Neuronal stem cell (in vitro differentiated cells): ENCODE results near the gene TMEM165.

ENCODE experiments used
- DNase-seq: peaks from one replicate; pipeline ENCODE4 v3.0.0-alpha.2; 2013; ENCODE audit warnings: low spot score
- H2AFZ ChIP-seq: one replicate; pipeline ENCODE4 v1.6.1; 2013; ENCODE audit warnings: mild to moderate bottlenecking, low read length, inconsistent platforms
- H2AK5ac ChIP-seq: 2 replicates; pipeline ENCODE4 v1.6.1; 2013; ENCODE audit warnings: low read depth, mild to moderate bottlenecking, inconsistent platforms, low read length, moderate library complexity, mixed read lengths
- H2BK120ac ChIP-seq: 2 replicates; pipeline ENCODE4 v1.6.1; 2013; ENCODE audit warnings: low read depth, mild to moderate bottlenecking, inconsistent platforms, low read length, moderate library complexity, mixed read lengths
- H2BK12ac ChIP-seq: one replicate; pipeline ENCODE4 v1.6.1; 2013; ENCODE audit warnings: low read length, inconsistent platforms
- H2BK15ac ChIP-seq: 2 replicates; pipeline ENCODE4 v1.6.1; 2013; ENCODE audit warnings: mild to moderate bottlenecking, low read length, inconsistent platforms, mixed read lengths
- H2BK5ac ChIP-seq: one replicate; pipeline ENCODE4 v1.6.1; 2013; ENCODE audit warnings: inconsistent platforms, mild to moderate bottlenecking, low read length, moderate library complexity
- H3K14ac ChIP-seq: one replicate; pipeline ENCODE4 v1.6.1; 2013; ENCODE audit warnings: low read length, inconsistent platforms
- H3K18ac ChIP-seq: 2 replicates; pipeline ENCODE4 v1.6.1; 2013; ENCODE audit warnings: low read length, inconsistent platforms
- H3K23ac ChIP-seq: 2 replicates; pipeline ENCODE4 v1.6.1; 2013; ENCODE audit warnings: low read depth, mild to moderate bottlenecking, mixed read lengths, low read length, inconsistent platforms; ENCODE audit not compliant: poor library complexity
- H3K27ac ChIP-seq: replicated peaks from 3 replicates; pipeline ENCODE4 v1.5.1; 2013; ENCODE audit warnings: low read length, inconsistent platforms
- H3K27me3 ChIP-seq, 3 experiments: 2 replicates each; pipeline ENCODE4 v1.6.1; 2013; ENCODE audit warnings: low read length in 3 of 3, mild to moderate bottlenecking in 2 of 3, inconsistent platforms in 1 of 3, low read depth in 1 of 3, mixed read lengths in 1 of 3, moderate library complexity in 1 of 3; ENCODE audit not compliant: control insufficient read depth in 3 of 3, insufficient read depth in 3 of 3
- H3K36me3 ChIP-seq, 2 donors: replicated peaks in 1 of 2; 2 replicates each; pipeline ENCODE4 v1.6.1; 2013; ENCODE audit warnings: low read length in 2 of 2; ENCODE audit not compliant: control insufficient read depth in 2 of 2, insufficient read depth in 2 of 2
- H3K4ac ChIP-seq: 2 replicates; pipeline ENCODE4 v1.6.1; 2013; ENCODE audit warnings: inconsistent platforms, mild to moderate bottlenecking, low read length, moderate library complexity
- H3K4me1 ChIP-seq, 2 donors: 1 replicate in 1 of 2; 2 replicates in 1 of 2; pipeline ENCODE4 v1.6.1; 2013; ENCODE audit warnings: low read length in 2 of 2, low read depth in 1 of 2; ENCODE audit not compliant: control insufficient read depth in 2 of 2, insufficient read depth in 1 of 2
- H3K4me2 ChIP-seq: one replicate; pipeline ENCODE4 v1.6.1; 2013; ENCODE audit warnings: mild to moderate bottlenecking, low read length, inconsistent platforms; ENCODE audit not compliant: insufficient read depth, poor library complexity, severe bottlenecking
- H3K4me3 ChIP-seq, 2 donors: 2 replicates each; pipeline ENCODE4 v1.5.1; 2013; ENCODE audit warnings: low read length in 2 of 2, mild to moderate bottlenecking in 2 of 2, inconsistent platforms in 1 of 2, moderate library complexity in 1 of 2
- H3K79me1 ChIP-seq: one replicate; pipeline ENCODE4 v1.6.1; 2013; ENCODE audit warnings: low read depth, mild to moderate bottlenecking, inconsistent platforms, low read length, moderate library complexity
- H3K9ac ChIP-seq: one replicate; pipeline ENCODE4 v1.6.1; 2013; ENCODE audit warnings: mild to moderate bottlenecking, low read depth, low read length, inconsistent platforms; ENCODE audit not compliant: poor library complexity
- H3K9me3 ChIP-seq, 2 donors: replicated peaks in 1 of 2; 2 replicates each; pipeline versions ENCODE3 to v1.6.1; 2013; ENCODE audit warnings: low read length in 2 of 2, mild to moderate bottlenecking in 2 of 2, inconsistent platforms in 1 of 2, low read depth in 1 of 2, mixed read lengths in 1 of 2, moderate library complexity in 1 of 2; ENCODE audit not compliant: control insufficient read depth in 2 of 2, insufficient read depth in 1 of 2
- H4K8ac ChIP-seq: one replicate; pipeline ENCODE4 v1.6.1; 2013; ENCODE audit warnings: low read depth, mild to moderate bottlenecking, inconsistent platforms, low read length, moderate library complexity
- H4K91ac ChIP-seq: one replicate; pipeline ENCODE4 v1.6.1; 2013; ENCODE audit warnings: low read length, low read depth, mild to moderate bottlenecking, inconsistent platforms; ENCODE audit not compliant: poor library complexity
- WGBS, 2 donors: extraction: QIAGEN DNeasy Blood & Tissue Kit; methylation state at CpG; one replicate each; pipeline ENCODE4 v1.1.7; 2013; ENCODE audit warnings: missing lambda C conversion rate in 2 of 2, mixed read lengths in 1 of 2; ENCODE audit not compliant: insufficient read length in 2 of 2, insufficient replicate concordance in 1 of 2; ENCODE audit errors: extremely low coverage in 2 of 2; 5-methylcytosine and 5-hydroxymethylcytosine counted together

TMEM165 gene

DNA sequence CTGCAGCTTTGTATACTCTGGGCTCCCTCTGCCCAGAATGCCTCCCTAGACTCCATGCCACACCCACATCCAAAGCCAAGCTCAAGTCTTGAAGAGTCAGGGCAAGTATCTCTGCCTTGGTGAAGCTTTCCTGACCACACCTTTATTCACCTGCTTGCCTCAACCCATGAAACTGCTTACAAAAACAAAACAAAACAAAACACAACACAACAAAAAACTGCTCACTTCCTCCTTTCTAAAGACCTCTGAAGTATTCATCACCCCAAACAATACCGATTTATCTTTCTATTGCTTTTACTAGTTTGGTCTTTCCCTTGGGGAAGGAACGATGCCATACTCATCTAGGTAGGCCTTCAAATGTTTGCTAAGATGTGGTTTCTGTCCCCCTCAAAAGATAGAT, 45.0 kb downstream of the TMEM165 start:
- no peaks in the 10 kb centered on the region for H3K9me3 ChIP-seq
- H3K14ac ChIP-seq, result no peak overlapping the region
- no peak overlapping the region for H3K4me2 ChIP-seq
- H2AFZ ChIP-seq, result no peak overlapping the region
- no peak overlapping the region for H2BK120ac ChIP-seq
- H3K4ac ChIP-seq, result no peak overlapping the region
- no peak overlapping the region for H4K91ac ChIP-seq
- no peaks in the 10 kb centered on the region for H3K27me3 ChIP-seq
- no peak overlapping the region for H2BK15ac ChIP-seq
- no peak overlapping the region for H3K4me3 ChIP-seq
- WGBS, 2 donors, result 100% methylated on average over 1 of the region's 2 CpGs; no CpG with 5 or more reads in 1 of the 2 donors
- no peak overlapping the region for H3K18ac ChIP-seq
- no peak overlapping the region for H3K9ac ChIP-seq
- H3K27ac ChIP-seq, result no peak overlapping the region
- no peak overlapping the region for H4K8ac ChIP-seq
- no peak overlapping the region for H2AK5ac ChIP-seq
- peaks cover 8 to 98% of the 10 kb centered on the region in 2 donors for H3K36me3 ChIP-seq
- no peak overlapping the region for H3K23ac ChIP-seq
- no peaks in the 10 kb centered on the region for H3K79me1 ChIP-seq
- no peak overlapping the region for H2BK5ac ChIP-seq
- no peak overlapping the region for H2BK12ac ChIP-seq
- H3K4me1 ChIP-seq, result no peaks in the 10 kb centered on the region
- no peak for DNase-seq

DNA sequence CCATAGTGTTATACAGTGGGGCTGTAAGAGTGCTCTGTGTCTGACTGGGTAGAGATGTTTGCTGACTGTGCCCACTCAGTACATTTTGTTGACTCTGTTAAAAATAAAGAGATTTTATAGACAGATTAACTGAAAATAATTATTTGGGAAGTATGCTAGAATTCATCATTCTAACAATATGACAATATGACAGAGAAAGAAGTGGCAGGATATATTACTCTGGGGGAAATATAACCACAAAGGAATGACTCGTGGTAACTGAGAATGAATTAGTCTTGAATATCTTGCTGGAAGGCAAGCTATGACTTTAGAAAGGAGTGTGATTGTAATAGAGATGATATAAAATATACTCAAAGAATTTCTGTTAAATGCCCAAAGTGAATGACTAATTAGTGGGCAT, 46.8 kb downstream of the TMEM165 start:
- peaks cover 8 to 97% of the 10 kb centered on the region in 2 donors for H3K36me3 ChIP-seq
- H3K79me1 ChIP-seq, result no peaks in the 10 kb centered on the region

DNA sequence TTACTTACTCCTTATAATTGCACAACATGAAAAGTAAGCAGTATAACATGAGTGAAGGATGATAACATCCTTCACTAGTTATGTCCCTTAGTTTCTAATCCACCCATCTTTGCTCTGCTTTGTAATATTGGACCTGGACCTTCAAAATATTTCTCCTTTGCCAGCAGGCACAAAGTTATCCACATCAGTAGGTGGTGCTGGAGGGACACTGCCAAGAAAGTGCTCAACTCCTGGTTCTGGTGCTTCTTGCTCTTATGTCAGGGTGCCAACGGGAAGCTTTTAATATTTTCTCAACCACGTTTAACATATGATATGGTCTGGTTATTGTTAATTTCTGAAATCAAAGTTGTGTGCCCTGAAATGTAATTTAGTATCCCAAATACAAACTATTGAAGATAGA, 49.1 kb downstream of the TMEM165 start:
- Histone ChIP-seq H3K36me3 (peaks cover 8 to 97% of the 10 kb centered on the region in 2 donors), H2BK120ac (no peak overlapping the region), H2BK5ac (no peak overlapping the region), H3K23ac (no peak overlapping the region), H4K8ac (no peak overlapping the region), H3K9ac (no peak overlapping the region), H3K4ac (no peak overlapping the region), H3K18ac (no peak overlapping the region), H3K4me3 (no peak overlapping the region), H2BK15ac (no peak overlapping the region), H3K14ac (no peak overlapping the region), H3K27ac (no peak overlapping the region), H3K79me1 (no peaks in the 10 kb centered on the region), H3K4me1 (no peaks in the 10 kb centered on the region), H3K9me3 (no peaks in the 10 kb centered on the region), H2AFZ (no peak overlapping the region), H2AK5ac (no peak overlapping the region), H4K91ac (no peak overlapping the region), H3K4me2 (no peak overlapping the region), H2BK12ac (no peak overlapping the region), H3K27me3 (no peaks in the 10 kb centered on the region)
- no peak for DNase-seq
- WGBS, 2 donors, result no CpG with 5 or more reads among the region's 2 CpGs

More for the DNA sequence above, 46.8 kb downstream of the TMEM165 start:
- Histone ChIP-seq H2BK120ac (no peak overlapping the region), H3K9me3 (no peaks in the 10 kb centered on the region), H3K18ac (no peak overlapping the region), H2AFZ (no peak overlapping the region), H3K4me3 (no peak overlapping the region), H2AK5ac (no peak overlapping the region), H3K4ac (no peak overlapping the region), H2BK15ac (no peak overlapping the region), H4K8ac (no peak overlapping the region), H2BK12ac (no peak overlapping the region), H3K4me2 (no peak overlapping the region), H3K9ac (no peak overlapping the region), H3K14ac (no peak overlapping the region), H2BK5ac (no peak overlapping the region), H3K23ac (no peak overlapping the region), H3K27ac (no peak overlapping the region), H3K4me1 (no peaks in the 10 kb centered on the region), H4K91ac (no peak overlapping the region), H3K27me3 (no peaks in the 10 kb centered on the region)
- no CpG with 5 or more reads among the region's 1 CpG for WGBS, 2 donors
- no peak for DNase-seq

DNA sequence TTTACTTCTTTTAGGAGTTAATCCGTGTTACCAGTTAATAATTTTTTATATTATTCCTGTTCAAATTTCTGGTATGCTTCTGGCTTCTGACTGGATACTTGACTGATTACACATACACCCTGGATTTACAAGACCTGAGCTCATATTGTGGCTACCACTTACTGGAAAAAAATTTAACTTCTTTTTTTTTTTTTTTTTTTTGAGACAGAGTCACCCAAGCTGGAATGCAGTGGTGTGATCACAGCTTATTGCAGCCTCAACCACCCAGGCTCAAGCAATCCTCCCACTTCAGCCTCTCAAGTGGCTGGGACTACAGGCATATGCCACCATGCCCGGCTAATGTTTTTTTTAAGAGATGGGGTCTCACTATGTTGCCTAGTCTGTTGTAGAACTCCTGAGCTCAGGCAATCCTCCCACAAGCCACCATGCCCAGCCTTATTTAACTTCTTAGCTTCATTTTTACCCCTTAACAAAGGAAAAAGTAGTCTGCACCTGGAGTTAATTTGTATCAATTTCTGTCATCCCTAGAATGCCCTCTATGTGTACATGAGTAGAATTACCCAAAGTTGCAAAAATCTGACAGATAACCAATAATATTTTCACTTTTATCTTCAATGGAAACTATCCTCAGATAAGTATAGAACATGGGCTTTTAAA, 50.3 kb downstream of the TMEM165 start:
- DNase-seq, result no peak
- Histone ChIP-seq H3K36me3 (peaks cover 7 to 97% of the 10 kb centered on the region in 2 donors), H3K79me1 (no peaks in the 10 kb centered on the region), H3K23ac (no peak overlapping the region), H2BK15ac (no peak overlapping the region), H2BK12ac (no peak overlapping the region), H2BK120ac (no peak overlapping the region), H3K27me3 (no peaks in the 10 kb centered on the region), H3K9ac (no peak overlapping the region), H3K18ac (no peak overlapping the region), H2AFZ (no peak overlapping the region), H3K14ac (no peak overlapping the region), H3K27ac (no peak overlapping the region), H3K4me1 (no peaks in the 10 kb centered on the region), H3K4me3 (no peak overlapping the region), H2BK5ac (no peak overlapping the region), H3K4me2 (no peak overlapping the region), H4K91ac (no peak overlapping the region), H3K9me3 (no peaks in the 10 kb centered on the region), H4K8ac (no peak overlapping the region), H2AK5ac (no peak overlapping the region), H3K4ac (no peak overlapping the region)
- no CpG with 5 or more reads among the region's 2 CpGs for WGBS, 2 donors
